Neural progenitor cell (in vitro differentiated cells): ENCODE data around the gene EXOC6B.

Source experiments
- CTCF ChIP-seq: fragments of 200-600 bp; sonication (generic); IDR thresholded peaks from 2 replicates; pipeline ENCODE4 v1.5.1; 2017; ENCODE audit warnings: antibody characterized with exemption, mild to moderate bottlenecking
- EZH2phosphoT487 ChIP-seq: fragments of 200-600 bp; sonication (generic); IDR thresholded peaks from 2 replicates; pipeline ENCODE4 v1.6.1; 2017; ENCODE audit warnings: antibody characterized with exemption

- TF ChIP-seq CTCF (no peak), EZH2phosphoT487 (no peak)
Measured at GRCh38 chr2:72157871-72158771, 667.7 kb downstream of the EXOC6B start.
